AG09309 (cell line): ENCODE results near the gene PPP3CA.

Experiments used
- DNase-seq: peaks from one replicate; pipeline ENCODE4 v3.0.0-alpha.2; 2010; ENCODE audit warnings: low read depth
- H3K4me3 ChIP-seq: 2 replicates; pipeline ENCODE4 v1.5.1; 2011; ENCODE audit warnings: mild to moderate bottlenecking, low read depth, low read length, moderate library complexity; ENCODE audit not compliant: control insufficient read depth
- TF ChIP-seq, protein P1 (sequence below): IDR thresholded peaks from 2 replicates; pipeline ENCODE4 v1.5.1; 2011; ENCODE audit warnings: mild to moderate bottlenecking, low read depth, low read length, inconsistent platforms; ENCODE audit not compliant: insufficient read depth, control insufficient read depth; ENCODE audit errors: missing control alignments

Gene PPP3CA

GRCh38 chr4:101277671-101278070, 69.7 kb downstream of the PPP3CA start:
- TF ChIP-seq, protein P1, sequence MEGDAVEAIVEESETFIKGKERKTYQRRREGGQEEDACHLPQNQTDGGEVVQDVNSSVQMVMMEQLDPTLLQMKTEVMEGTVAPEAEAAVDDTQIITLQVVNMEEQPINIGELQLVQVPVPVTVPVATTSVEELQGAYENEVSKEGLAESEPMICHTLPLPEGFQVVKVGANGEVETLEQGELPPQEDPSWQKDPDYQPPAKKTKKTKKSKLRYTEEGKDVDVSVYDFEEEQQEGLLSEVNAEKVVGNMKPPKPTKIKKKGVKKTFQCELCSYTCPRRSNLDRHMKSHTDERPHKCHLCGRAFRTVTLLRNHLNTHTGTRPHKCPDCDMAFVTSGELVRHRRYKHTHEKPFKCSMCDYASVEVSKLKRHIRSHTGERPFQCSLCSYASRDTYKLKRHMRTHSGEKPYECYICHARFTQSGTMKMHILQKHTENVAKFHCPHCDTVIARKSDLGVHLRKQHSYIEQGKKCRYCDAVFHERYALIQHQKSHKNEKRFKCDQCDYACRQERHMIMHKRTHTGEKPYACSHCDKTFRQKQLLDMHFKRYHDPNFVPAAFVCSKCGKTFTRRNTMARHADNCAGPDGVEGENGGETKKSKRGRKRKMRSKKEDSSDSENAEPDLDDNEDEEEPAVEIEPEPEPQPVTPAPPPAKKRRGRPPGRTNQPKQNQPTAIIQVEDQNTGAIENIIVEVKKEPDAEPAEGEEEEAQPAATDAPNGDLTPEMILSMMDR: no peak
- H3K4me3 ChIP-seq: no peak overlapping the region
- DNase-seq: peak; percentile 18

GRCh38 chr4:101276661-101277060, 70.7 kb downstream of the PPP3CA start:
- DNase-seq: no peak
- TF ChIP-seq, protein P1: no peak
- no peak overlapping the region for H3K4me3 ChIP-seq

- no peak overlapping the region for H3K4me3 ChIP-seq
- no peak for DNase-seq
- TF ChIP-seq, protein P1: no peak
Measured at GRCh38 chr4:101274888-101275752, 72.2 kb downstream of the PPP3CA start.

- TF ChIP-seq, protein P1: no peak
- DNase-seq: no peak
- no peak overlapping the region for H3K4me3 ChIP-seq
Measured at GRCh38 chr4:101271516-101271915, 75.8 kb downstream of the PPP3CA start.

DNA sequence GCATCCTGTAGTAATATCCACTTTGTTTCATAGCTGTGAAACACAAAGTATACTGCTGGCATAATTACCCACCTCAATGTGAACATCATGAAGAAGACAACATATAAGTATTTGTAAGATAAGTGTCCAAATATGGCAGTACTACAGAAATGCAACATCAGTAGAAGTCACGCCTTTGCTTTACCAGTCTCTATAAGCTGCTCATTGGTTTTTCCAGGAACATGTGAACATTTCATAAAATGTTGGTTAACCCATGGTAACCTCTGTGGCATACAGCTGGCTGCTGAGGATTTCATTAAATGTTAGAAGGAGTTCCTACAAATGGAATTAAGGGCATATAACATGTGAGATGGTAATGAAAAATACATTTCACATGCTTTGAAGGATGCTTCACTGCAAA, 77.6 kb downstream of the PPP3CA start:
- TF ChIP-seq, protein P1: no peak
- DNase-seq: no peak
- H3K4me3 ChIP-seq: no peak overlapping the region

- no peak overlapping the region for H3K4me3 ChIP-seq
- DNase-seq: no peak
- TF ChIP-seq, protein P1: no peak
Measured at GRCh38 chr4:101265816-101266172, 81.5 kb downstream of the PPP3CA start.
